ENCODE results near the gene FRMD4B. TPM values are rescaled to one million over a fixed set of nuclear protein-coding genes. Genes with fewer than 3 reads are reported as not detected.

Gene FRMD4B
- total RNA-seq, 1 donor from 2014 or later, result 16.4 TPM

- H3K4me3 ChIP-seq (ENCODE audit: low read depth, low read length), result no peak overlapping the region
- H3K27me3 ChIP-seq (ENCODE audit: control insufficient read depth, insufficient read depth, low read length), result no peaks in the 10 kb centered on the region
- no peak for TF ChIP-seq CTCF (IDR thresholded peaks at IDR 0.05; ENCODE audit: insufficient read depth, low read length, poor library complexity, severe bottlenecking)
- H3K36me3 ChIP-seq (ENCODE audit: control insufficient read depth, insufficient read depth, low read length), result no peaks in the 10 kb centered on the region
- no peak for DNase-seq (ENCODE audit: low read depth)
These were observed 243.0 kb downstream of the FRMD4B start for GRCh38 chr3:69142797-69143454.

- Histone ChIP-seq H3K27me3 (ENCODE audit: control insufficient read depth, insufficient read depth, low read length) (no peaks in the 10 kb centered on the region), H3K4me3 (ENCODE audit: low read depth, low read length) (no peak overlapping the region), H3K36me3 (ENCODE audit: control insufficient read depth, insufficient read depth, low read length) (no peaks in the 10 kb centered on the region)
- no peak for TF ChIP-seq CTCF (IDR thresholded peaks at IDR 0.05; ENCODE audit: insufficient read depth, low read length, poor library complexity, severe bottlenecking)
- no peak for DNase-seq (ENCODE audit: low read depth)
These were observed 243.8 kb downstream of the FRMD4B start for GRCh38 chr3:69142090-69142489.

- DNase-seq (ENCODE audit: low read depth), result no peak
- H3K36me3 ChIP-seq (ENCODE audit: control insufficient read depth, insufficient read depth, low read length), result no peaks in the 10 kb centered on the region
- no peak for TF ChIP-seq CTCF (IDR thresholded peaks at IDR 0.05; ENCODE audit: insufficient read depth, low read length, poor library complexity, severe bottlenecking)
- no peak overlapping the region for H3K4me3 ChIP-seq (ENCODE audit: low read depth, low read length)
- no peaks in the 10 kb centered on the region for H3K27me3 ChIP-seq (ENCODE audit: control insufficient read depth, insufficient read depth, low read length)
These were observed 244.6 kb downstream of the FRMD4B start for GRCh38 chr3:69141313-69141712.

- H3K27me3 ChIP-seq (ENCODE audit: control insufficient read depth, insufficient read depth, low read length), result no peaks in the 10 kb centered on the region
- no peak for TF ChIP-seq CTCF (IDR thresholded peaks at IDR 0.05; ENCODE audit: insufficient read depth, low read length, poor library complexity, severe bottlenecking)
- H3K4me3 ChIP-seq (ENCODE audit: low read depth, low read length), result no peak overlapping the region
- DNase-seq (ENCODE audit: low read depth), result no peak
- H3K36me3 ChIP-seq (ENCODE audit: control insufficient read depth, insufficient read depth, low read length), result no peaks in the 10 kb centered on the region
These were observed 248.5 kb downstream of the FRMD4B start for GRCh38 chr3:69137412-69137811.

- H3K36me3 ChIP-seq (ENCODE audit: control insufficient read depth, insufficient read depth, low read length), result no peaks in the 10 kb centered on the region
- TF ChIP-seq CTCF (IDR thresholded peaks at IDR 0.05; ENCODE audit: insufficient read depth, low read length, poor library complexity, severe bottlenecking), result no peak
- H3K4me3 ChIP-seq (ENCODE audit: low read depth, low read length), result no peak overlapping the region
- H3K27me3 ChIP-seq (ENCODE audit: control insufficient read depth, insufficient read depth, low read length), result no peaks in the 10 kb centered on the region
- no peak for DNase-seq (ENCODE audit: low read depth)
These were observed 248.9 kb downstream of the FRMD4B start for GRCh38 chr3:69137005-69137404.

GRCh38 chr3:69130689-69131088 lies 255.2 kb downstream of the FRMD4B start:
- no peak overlapping the region for H3K4me3 ChIP-seq (ENCODE audit: low read depth, low read length)
- no peaks in the 10 kb centered on the region for H3K27me3 ChIP-seq (ENCODE audit: control insufficient read depth, insufficient read depth, low read length)
- no peak for DNase-seq (ENCODE audit: low read depth)
- no peak for TF ChIP-seq CTCF (IDR thresholded peaks at IDR 0.05; ENCODE audit: insufficient read depth, low read length, poor library complexity, severe bottlenecking)
- no peaks in the 10 kb centered on the region for H3K36me3 ChIP-seq (ENCODE audit: control insufficient read depth, insufficient read depth, low read length)
